ENCODE results near the gene ADGRF3. TPM values are rescaled to one million over a fixed set of nuclear protein-coding genes. Genes with fewer than 3 reads are reported as not detected.
"Not testable (repeated sequence)": the region's sequence is repeated elsewhere in the genome, so short reads cannot be mapped to it uniquely, and the experiment has no call there.

Gene ADGRF3
- total RNA-seq, 1 donor from 2014 or later = 1.1 TPM

DNA sequence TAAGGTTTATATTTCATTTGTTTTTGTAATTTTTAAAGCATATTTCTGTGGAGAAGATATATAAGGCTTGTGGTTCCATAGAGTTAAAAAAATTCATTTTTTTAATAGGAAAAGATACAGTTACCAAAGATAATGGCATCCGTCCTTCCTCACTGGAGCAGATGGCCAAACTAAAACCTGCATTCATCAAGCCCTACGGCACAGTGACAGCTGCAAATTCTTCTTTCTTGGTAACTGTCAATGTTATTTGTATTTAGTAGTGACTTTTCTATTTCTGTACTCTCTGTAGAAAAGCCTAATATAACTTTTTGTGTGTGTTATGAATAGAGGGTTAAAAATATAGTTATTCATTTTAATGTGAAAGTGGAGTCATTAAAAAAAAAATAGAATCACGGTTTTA lies 66.7 kb downstream of the ADGRF3 start:
- DNase-seq (ENCODE audit: low read depth) = peak; percentile 77

DNA sequence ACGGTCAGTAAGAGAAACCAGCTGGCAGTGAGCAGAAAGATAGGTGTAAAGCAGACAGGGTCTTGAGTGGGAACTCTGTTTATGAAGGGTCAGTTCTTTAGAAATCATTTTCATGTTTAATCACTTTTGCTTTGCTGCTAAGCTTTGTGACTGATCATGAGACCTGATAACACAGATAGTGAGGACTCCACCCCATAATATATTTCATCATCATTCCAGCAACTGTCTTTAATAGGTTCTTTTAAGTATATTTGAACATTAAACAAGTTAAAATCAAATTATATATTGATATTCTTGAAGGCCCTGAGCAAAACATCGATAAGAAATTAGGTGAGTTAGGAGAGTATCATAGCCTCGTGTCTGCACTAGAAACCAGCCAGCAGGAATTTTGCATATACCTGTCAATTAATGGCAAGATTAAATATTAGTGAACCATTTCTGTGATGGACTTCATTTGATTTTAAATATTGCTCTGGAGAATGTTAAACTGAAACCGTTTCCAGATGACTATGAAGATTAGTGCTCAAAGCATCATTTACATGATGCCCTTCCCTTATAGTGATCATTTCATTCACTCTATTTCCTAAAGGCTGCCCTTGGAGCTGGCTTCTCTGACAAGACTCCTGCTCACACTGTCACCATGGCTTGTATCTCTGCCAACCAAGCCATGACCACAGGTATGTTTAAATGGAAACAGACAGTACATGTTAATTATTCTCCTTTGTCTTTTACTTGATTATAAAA lies 69.9 kb downstream of the ADGRF3 start:
- DNase-seq (ENCODE audit: low read depth) = no peak

DNA sequence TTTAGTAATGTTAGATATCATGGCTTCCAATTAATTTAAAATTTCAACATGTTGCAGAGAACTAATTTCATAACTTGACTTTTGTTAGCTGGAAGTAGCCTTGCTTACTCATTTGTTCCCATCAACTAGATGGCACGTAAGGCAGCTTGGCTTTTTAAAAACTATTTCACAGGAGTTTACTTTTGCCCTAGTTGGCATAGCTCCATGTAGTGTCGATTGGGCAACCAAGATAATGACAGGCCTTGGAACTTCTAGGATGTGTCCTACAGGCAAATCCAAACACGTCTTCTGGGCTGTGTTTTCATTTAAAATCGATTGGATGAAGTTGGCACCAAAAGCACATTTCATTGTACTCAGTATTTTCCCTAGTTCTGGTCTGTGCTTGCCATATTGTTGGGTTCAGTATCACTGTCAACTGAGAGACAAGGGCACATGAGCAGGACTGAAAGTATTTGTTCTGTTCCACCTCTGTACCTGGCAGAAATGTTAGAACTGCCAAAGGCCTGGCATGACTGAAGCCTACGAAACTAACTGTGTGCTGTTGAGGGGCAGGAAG lies 72.5 kb downstream of the ADGRF3 start:
- peak; percentile 85 for DNase-seq (ENCODE audit: low read depth)

DNA sequence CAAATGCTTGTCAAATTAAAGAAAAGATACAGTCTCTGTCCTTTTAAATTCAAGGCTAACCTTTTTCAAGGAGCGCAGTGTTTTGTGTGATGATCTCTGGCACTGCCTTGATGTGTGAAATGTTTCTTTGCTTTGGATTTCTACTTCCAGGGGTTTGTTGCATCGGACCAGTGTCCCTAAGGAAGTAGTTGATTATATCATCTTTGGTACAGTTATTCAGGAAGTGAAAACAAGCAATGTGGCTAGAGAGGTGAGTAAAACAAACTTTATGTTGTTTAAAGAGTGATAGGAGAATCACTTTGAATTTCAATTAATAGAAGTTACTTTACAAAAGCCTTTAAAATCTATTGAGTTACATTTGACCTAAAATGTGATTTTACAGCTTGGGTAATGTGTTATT lies 73.1 kb downstream of the ADGRF3 start:
- DNase-seq (ENCODE audit: low read depth) = no peak

DNA sequence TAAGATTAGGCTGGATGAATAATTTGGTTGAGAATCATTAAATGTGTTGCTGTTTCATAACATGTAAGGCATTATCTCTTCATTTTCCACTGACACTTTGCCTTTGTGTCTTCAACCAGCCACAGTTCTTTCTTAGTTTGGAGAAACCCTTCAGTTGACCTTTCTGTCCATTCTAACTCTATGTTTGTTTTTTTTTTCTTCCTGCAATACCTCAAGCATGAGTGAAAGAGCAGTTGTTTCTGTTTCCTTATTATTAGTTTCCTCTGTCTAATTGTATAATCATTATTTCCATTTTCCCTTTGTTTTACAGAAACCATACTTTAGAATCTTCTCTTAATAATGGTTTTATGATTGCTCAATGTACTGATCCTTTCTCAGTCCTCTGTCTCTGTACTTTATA lies 76.2 kb downstream of the ADGRF3 start:
- no peak for DNase-seq (ENCODE audit: low read depth)

DNA sequence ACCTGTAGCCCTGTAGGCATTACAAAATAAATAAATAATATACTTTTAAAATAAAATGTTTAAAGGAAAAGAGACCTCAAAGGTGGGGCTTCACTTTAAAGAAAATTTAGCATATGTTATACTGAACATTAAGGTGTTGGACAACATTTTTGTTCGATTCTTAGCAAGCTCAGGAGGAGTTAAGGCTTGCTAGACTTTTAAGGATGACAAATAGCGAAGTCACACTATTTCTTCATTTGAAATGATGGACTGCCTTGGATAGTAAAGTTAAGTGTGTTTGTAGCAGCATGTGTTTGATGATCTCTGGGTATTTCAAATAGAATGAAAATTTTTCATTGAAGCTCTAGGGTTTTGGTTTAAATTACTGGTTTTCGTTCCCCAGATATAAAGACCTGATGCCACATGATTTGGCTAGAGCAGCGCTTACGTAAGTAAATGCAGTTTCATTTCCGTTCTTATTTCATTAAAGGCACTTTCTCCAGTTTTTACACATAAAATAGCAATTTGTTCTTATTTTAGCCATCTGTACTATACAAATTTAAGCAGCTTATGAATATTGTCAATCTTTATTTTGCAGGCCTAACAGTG lies 76.9 kb downstream of the ADGRF3 start:
- no peak for DNase-seq (ENCODE audit: low read depth)

DNA sequence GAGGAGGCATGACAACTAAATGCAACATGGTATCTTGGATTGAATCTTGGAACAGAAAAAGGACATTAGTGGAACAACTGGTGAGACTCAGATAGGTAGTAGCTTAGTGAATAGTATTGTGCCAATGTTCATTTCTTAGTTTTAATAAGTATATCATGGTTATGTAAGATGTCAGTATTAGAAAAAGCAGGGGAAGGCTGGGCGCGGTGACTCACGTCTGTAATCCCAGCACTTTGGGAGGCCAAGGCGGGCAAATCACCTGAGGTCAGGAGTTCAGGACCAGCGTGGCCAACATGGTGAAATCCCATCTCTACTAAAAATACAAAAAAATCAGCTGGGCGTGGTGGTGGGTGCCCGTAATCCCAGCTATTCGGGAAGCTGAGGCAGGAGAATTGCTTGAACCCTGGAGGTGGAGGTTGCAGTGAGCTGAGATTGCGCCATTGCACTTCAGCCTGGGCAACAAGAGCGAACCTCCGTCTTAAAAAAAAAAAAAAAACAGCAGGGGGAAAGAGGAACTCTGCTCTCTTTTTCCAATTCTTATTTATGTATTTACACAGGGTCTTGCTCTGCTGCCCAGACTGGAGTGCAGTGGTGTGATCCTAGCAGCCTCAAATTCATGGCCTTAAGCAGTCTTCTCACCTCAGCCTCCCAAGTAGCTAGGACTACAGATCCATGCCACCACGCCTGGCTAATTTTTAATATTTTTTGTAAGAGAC lies 77.8 kb downstream of the ADGRF3 start:
- DNase-seq (ENCODE audit: low read depth) = not testable (repeated sequence)

DNA sequence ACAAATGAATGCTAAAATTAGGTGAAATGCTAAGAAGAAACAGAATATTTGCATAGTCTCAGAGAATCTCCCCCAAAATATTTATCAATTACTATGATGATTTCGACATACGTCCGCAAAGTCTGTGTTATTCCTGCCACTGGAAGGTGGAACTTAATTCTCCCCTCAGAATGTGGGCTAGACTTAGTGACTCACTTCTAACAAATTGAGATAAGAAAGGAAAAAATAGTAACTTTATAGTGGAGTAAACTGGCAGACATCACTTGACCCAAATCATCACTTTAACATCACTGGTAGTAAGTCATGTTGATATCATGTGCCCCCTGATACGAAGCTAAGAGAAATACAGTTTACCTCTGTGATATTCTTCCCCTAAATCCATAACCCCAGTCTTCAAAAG lies 78.4 kb downstream of the ADGRF3 start:
- no peak for DNase-seq (ENCODE audit: low read depth)

DNA sequence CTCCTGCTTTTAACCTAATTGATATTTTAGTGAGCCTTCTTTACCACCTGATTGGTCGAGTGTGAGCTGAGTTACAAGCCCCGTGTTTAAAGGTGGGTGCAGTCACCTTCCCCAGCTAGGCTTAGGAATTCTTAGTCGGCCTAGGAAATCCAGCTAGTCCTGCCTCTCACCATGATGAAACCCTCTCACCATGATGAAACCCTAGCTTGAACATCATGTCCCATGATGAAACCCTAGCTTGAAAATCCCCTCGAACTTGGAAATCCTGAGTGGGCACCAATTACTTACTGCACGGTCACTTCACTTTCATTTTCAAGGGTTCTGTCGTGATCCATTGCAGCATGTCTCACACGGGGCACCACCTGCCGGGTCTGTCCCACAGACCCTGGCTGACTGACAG lies 87.8 kb downstream of the ADGRF3 start:
- DNase-seq (ENCODE audit: low read depth) = not testable (repeated sequence)

Other genes with a start within 250 kb of the ADGRF3 start
- gene GAREM2, start 173.7 kb downstream of the ADGRF3 start, total RNA-seq = 0.86 and 1.2 TPM in 2 replicates
- gene HADHA, start 102.2 kb downstream of the ADGRF3 start, total RNA-seq = 137 and 140 TPM in 2 replicates
- 137 and 148 TPM in 2 replicates for gene HADHB, start 101.8 kb downstream of the ADGRF3 start, total RNA-seq
- 37.8 and 53.1 TPM in 2 replicates for gene SELENOI, start 646 bp downstream of the ADGRF3 start, total RNA-seq
- 0.21 TPM in 1 of 2 replicates, not detected in the other for gene DRC1, start 55.1 kb upstream of the ADGRF3 start, total RNA-seq
- gene OTOF, start 131.3 kb upstream of the ADGRF3 start, total RNA-seq = 33.8 and 42.5 TPM in 2 replicates